ENCODE data around the gene SYT9.

SYT9 gene

GRCh38 chr11:7484645-7485044, 232.9 kb downstream of the SYT9 start:
- peaks cover 50% of the 10 kb centered on the region for H3K4me1 ChIP-seq (ENCODE audit: control insufficient read depth, insufficient read depth, low read length)
- H3K9ac ChIP-seq (ENCODE audit: low read length): no peak overlapping the region
- H3K36me3 ChIP-seq (ENCODE audit: control insufficient read depth, insufficient read depth, low read length, severe bottlenecking): no peaks in the 10 kb centered on the region
- H3K27me3 ChIP-seq (replicated peaks; ENCODE audit: control insufficient read depth, insufficient read depth, low read length): no peaks in the 10 kb centered on the region
- no peaks in the 10 kb centered on the region for H3K9me3 ChIP-seq (ENCODE audit: control insufficient read depth, low read length)
- DNase-seq (ENCODE audit: low read depth): no peak
- no peak overlapping the region for H3K4me3 ChIP-seq (ENCODE audit: low read length)

GRCh38 chr11:7485186-7486097, 233.7 kb downstream of the SYT9 start, which contains the start of gene OLFML1:
Gene OLFML1, plus strand, starts transcription at chr11:7485506. Its CDS starts 370 bp downstream, at chr11:7485876.
- Histone ChIP-seq H3K9ac (ENCODE audit: low read length) (peak within 1 kb of the TSS; percentile 72), H3K27me3 (replicated peaks; ENCODE audit: control insufficient read depth, insufficient read depth, low read length) (no peaks in the 10 kb centered on the region), H3K36me3 (ENCODE audit: control insufficient read depth, insufficient read depth, low read length, severe bottlenecking) (no peaks in the 10 kb centered on the region), H3K9me3 (ENCODE audit: control insufficient read depth, low read length) (no peaks in the 10 kb centered on the region), H3K4me3 (ENCODE audit: low read length) (peak within 1 kb of the TSS; percentile 78), H3K4me1 (ENCODE audit: control insufficient read depth, insufficient read depth, low read length) (peaks cover 49% of the 10 kb centered on the region)
- peak; percentile 51 for DNase-seq (ENCODE audit: low read depth)

- peaks cover 48% of the 10 kb centered on the region for H3K4me1 ChIP-seq (ENCODE audit: control insufficient read depth, insufficient read depth, low read length)
- peak overlapping the region; percentile 72 for H3K9ac ChIP-seq (ENCODE audit: low read length)
- DNase-seq (ENCODE audit: low read depth): no peak
- H3K9me3 ChIP-seq (ENCODE audit: control insufficient read depth, low read length): no peaks in the 10 kb centered on the region
- no peaks in the 10 kb centered on the region for H3K27me3 ChIP-seq (replicated peaks; ENCODE audit: control insufficient read depth, insufficient read depth, low read length)
- peak overlapping the region; percentile 78 for H3K4me3 ChIP-seq (ENCODE audit: low read length)
- H3K36me3 ChIP-seq (ENCODE audit: control insufficient read depth, insufficient read depth, low read length, severe bottlenecking): no peaks in the 10 kb centered on the region
These were observed 234.5 kb downstream of the SYT9 start for GRCh38 chr11:7486098-7486780.

GRCh38 chr11:7486781-7487140, 235.1 kb downstream of the SYT9 start:
- Histone ChIP-seq H3K4me3 (ENCODE audit: low read length) (peak overlapping the region; percentile 78), H3K27me3 (replicated peaks; ENCODE audit: control insufficient read depth, insufficient read depth, low read length) (no peaks in the 10 kb centered on the region), H3K4me1 (ENCODE audit: control insufficient read depth, insufficient read depth, low read length) (peaks cover 48% of the 10 kb centered on the region), H3K36me3 (ENCODE audit: control insufficient read depth, insufficient read depth, low read length, severe bottlenecking) (no peaks in the 10 kb centered on the region), H3K9me3 (ENCODE audit: control insufficient read depth, low read length) (no peaks in the 10 kb centered on the region), H3K9ac (ENCODE audit: low read length) (peak overlapping the region; percentile 72)
- DNase-seq (ENCODE audit: low read depth): peak; percentile 48

GRCh38 chr11:7487360-7487759, 235.7 kb downstream of the SYT9 start:
- Histone ChIP-seq H3K9me3 (ENCODE audit: control insufficient read depth, low read length) (no peaks in the 10 kb centered on the region), H3K27me3 (replicated peaks; ENCODE audit: control insufficient read depth, insufficient read depth, low read length) (no peaks in the 10 kb centered on the region), H3K9ac (ENCODE audit: low read length) (peak overlapping the region; percentile 72), H3K4me1 (ENCODE audit: control insufficient read depth, insufficient read depth, low read length) (peaks cover 54% of the 10 kb centered on the region), H3K4me3 (ENCODE audit: low read length) (peak overlapping the region; percentile 78), H3K36me3 (ENCODE audit: control insufficient read depth, insufficient read depth, low read length, severe bottlenecking) (no peaks in the 10 kb centered on the region)
- DNase-seq (ENCODE audit: low read depth): no peak

- H3K27me3 ChIP-seq (replicated peaks; ENCODE audit: control insufficient read depth, insufficient read depth, low read length): no peaks in the 10 kb centered on the region
- H3K9ac ChIP-seq (ENCODE audit: low read length): no peak overlapping the region
- no peak for DNase-seq (ENCODE audit: low read depth)
- H3K36me3 ChIP-seq (ENCODE audit: control insufficient read depth, insufficient read depth, low read length, severe bottlenecking): no peaks in the 10 kb centered on the region
- peaks cover 62% of the 10 kb centered on the region for H3K4me1 ChIP-seq (ENCODE audit: control insufficient read depth, insufficient read depth, low read length)
- no peaks in the 10 kb centered on the region for H3K9me3 ChIP-seq (ENCODE audit: control insufficient read depth, low read length)
- H3K4me3 ChIP-seq (ENCODE audit: low read length): no peak overlapping the region
These were observed 237.0 kb downstream of the SYT9 start for GRCh38 chr11:7488681-7489080.

GRCh38 chr11:7489376-7489775, 237.7 kb downstream of the SYT9 start:
- no peak for DNase-seq (ENCODE audit: low read depth)
- Histone ChIP-seq H3K4me1 (ENCODE audit: control insufficient read depth, insufficient read depth, low read length) (peaks cover 62% of the 10 kb centered on the region), H3K9me3 (ENCODE audit: control insufficient read depth, low read length) (no peaks in the 10 kb centered on the region), H3K4me3 (ENCODE audit: low read length) (no peak overlapping the region), H3K9ac (ENCODE audit: low read length) (no peak overlapping the region), H3K36me3 (ENCODE audit: control insufficient read depth, insufficient read depth, low read length, severe bottlenecking) (no peaks in the 10 kb centered on the region), H3K27me3 (replicated peaks; ENCODE audit: control insufficient read depth, insufficient read depth, low read length) (no peaks in the 10 kb centered on the region)

GRCh38 chr11:7490054-7490453, 238.3 kb downstream of the SYT9 start:
- H3K27me3 ChIP-seq (replicated peaks; ENCODE audit: control insufficient read depth, insufficient read depth, low read length): no peaks in the 10 kb centered on the region
- H3K4me1 ChIP-seq (ENCODE audit: control insufficient read depth, insufficient read depth, low read length): peaks cover 55% of the 10 kb centered on the region
- H3K36me3 ChIP-seq (ENCODE audit: control insufficient read depth, insufficient read depth, low read length, severe bottlenecking): no peaks in the 10 kb centered on the region
- H3K9me3 ChIP-seq (ENCODE audit: control insufficient read depth, low read length): no peaks in the 10 kb centered on the region
- peak overlapping the region; percentile 59 for H3K4me3 ChIP-seq (ENCODE audit: low read length)
- no peak overlapping the region for H3K9ac ChIP-seq (ENCODE audit: low read length)
- peak; percentile 73 for DNase-seq (ENCODE audit: low read depth)

- Histone ChIP-seq H3K9me3 (ENCODE audit: control insufficient read depth, low read length) (no peaks in the 10 kb centered on the region), H3K27me3 (replicated peaks; ENCODE audit: control insufficient read depth, insufficient read depth, low read length) (no peaks in the 10 kb centered on the region), H3K4me3 (ENCODE audit: low read length) (peak overlapping the region; percentile 59), H3K36me3 (ENCODE audit: control insufficient read depth, insufficient read depth, low read length, severe bottlenecking) (no peaks in the 10 kb centered on the region), H3K4me1 (ENCODE audit: control insufficient read depth, insufficient read depth, low read length) (peaks cover 50% of the 10 kb centered on the region), H3K9ac (ENCODE audit: low read length) (no peak overlapping the region)
- peak; percentile 25 for DNase-seq (ENCODE audit: low read depth)
These were observed 238.8 kb downstream of the SYT9 start for GRCh38 chr11:7490535-7490934.

GRCh38 chr11:7492253-7492652, 240.5 kb downstream of the SYT9 start:
- Histone ChIP-seq H3K9me3 (ENCODE audit: control insufficient read depth, low read length) (no peaks in the 10 kb centered on the region), H3K36me3 (ENCODE audit: control insufficient read depth, insufficient read depth, low read length, severe bottlenecking) (no peaks in the 10 kb centered on the region), H3K4me1 (ENCODE audit: control insufficient read depth, insufficient read depth, low read length) (peaks cover 34% of the 10 kb centered on the region), H3K4me3 (ENCODE audit: low read length) (no peak overlapping the region), H3K27me3 (replicated peaks; ENCODE audit: control insufficient read depth, insufficient read depth, low read length) (no peaks in the 10 kb centered on the region), H3K9ac (ENCODE audit: low read length) (no peak overlapping the region)
- DNase-seq (ENCODE audit: low read depth): no peak

GRCh38 chr11:7493670-7494069, 242.0 kb downstream of the SYT9 start:
- no peaks in the 10 kb centered on the region for H3K36me3 ChIP-seq (ENCODE audit: control insufficient read depth, insufficient read depth, low read length, severe bottlenecking)
- no peaks in the 10 kb centered on the region for H3K9me3 ChIP-seq (ENCODE audit: control insufficient read depth, low read length)
- H3K9ac ChIP-seq (ENCODE audit: low read length): no peak overlapping the region
- H3K4me3 ChIP-seq (ENCODE audit: low read length): no peak overlapping the region
- peaks cover 33% of the 10 kb centered on the region for H3K4me1 ChIP-seq (ENCODE audit: control insufficient read depth, insufficient read depth, low read length)
- no peak for DNase-seq (ENCODE audit: low read depth)
- no peaks in the 10 kb centered on the region for H3K27me3 ChIP-seq (replicated peaks; ENCODE audit: control insufficient read depth, insufficient read depth, low read length)
